Brain microvascular endothelial cell (primary cell): ENCODE measurements around the gene FOXC1.

Experiments used
- DNase-seq: peaks from one replicate; pipeline ENCODE4 v3.0.0-alpha.2; 2020
- H3K27ac ChIP-seq: fragments of 250-450 bp; sonication (Bioruptor Pico); 2 replicates; pipeline ENCODE4 v1.5.1; 2020; ENCODE audit warnings: mild to moderate bottlenecking, moderate library complexity
- H3K27me3 ChIP-seq: fragments of 250-450 bp; sonication (Bioruptor Pico); replicated peaks from 2 replicates; pipeline ENCODE4 v1.5.1; 2020; ENCODE audit warnings: mild to moderate bottlenecking
- H3K36me3 ChIP-seq: fragments of 250-450 bp; sonication (Bioruptor Pico); replicated peaks from 2 replicates; pipeline ENCODE4 v1.5.1; 2020; ENCODE audit warnings: mild to moderate bottlenecking
- H3K4me3 ChIP-seq: 2 replicates; pipeline ENCODE4 v1.5.1; 2011; ENCODE audit warnings: low read depth, mild to moderate bottlenecking, control low read depth, low read length, moderate library complexity
- CTCF ChIP-seq: IDR thresholded peaks from 2 replicates; pipeline ENCODE4 v1.5.1; 2011; ENCODE audit warnings: low read depth, mild to moderate bottlenecking, moderate library complexity, low read length, control low read depth, inconsistent platforms; ENCODE audit errors: missing control alignments
- in situ Hi-C: cut with HindIII; loops from 2 replicates; pipeline ENCODE4 v1.10.0; 2017; ENCODE audit warnings: low sequenced_read_pairs, low pct_ligation_motif_present

Gene FOXC1

GRCh38 chr6:1601158-1602048 is 8.3 kb upstream of the FOXC1 start:
- H3K27ac ChIP-seq = no peak overlapping the region
- no peak for TF ChIP-seq CTCF
- H3K27me3 ChIP-seq = peaks cover 33% of the 10 kb centered on the region
- no peak overlapping the region for H3K4me3 ChIP-seq
- no peaks in the 10 kb centered on the region for H3K36me3 ChIP-seq
- in situ Hi-C loops = loop anchor here (25.0 kb wide), 2 partner anchors 511 to 761 kb away; no protein-coding TSS in a partner anchor
- DNase-seq = no peak

GRCh38 chr6:1602049-1602713 is 7.5 kb upstream of the FOXC1 start:
- Histone ChIP-seq H3K27me3 (peaks cover 40% of the 10 kb centered on the region), H3K27ac (no peak overlapping the region), H3K4me3 (no peak overlapping the region), H3K36me3 (no peaks in the 10 kb centered on the region)
- in situ Hi-C loops = loop anchor here (25.0 kb wide), 2 partner anchors 510 to 760 kb away; no protein-coding TSS in a partner anchor
- no peak for TF ChIP-seq CTCF
- no peak for DNase-seq

GRCh38 chr6:1603708-1604107 is 6.0 kb upstream of the FOXC1 start:
- in situ Hi-C loops = loop anchor here (25.0 kb wide), 2 partner anchors 509 to 759 kb away; no protein-coding TSS in a partner anchor
- no peak for DNase-seq
- H3K36me3 ChIP-seq = no peaks in the 10 kb centered on the region
- no peak overlapping the region for H3K4me3 ChIP-seq
- H3K27ac ChIP-seq = no peak overlapping the region
- peaks cover 56% of the 10 kb centered on the region for H3K27me3 ChIP-seq
- no peak for TF ChIP-seq CTCF

GRCh38 chr6:1604158-1605003 is 5.3 kb upstream of the FOXC1 start:
- H3K4me3 ChIP-seq = peak overlapping the region; percentile 29
- in situ Hi-C loops = loop anchor here (25.0 kb wide), 2 partner anchors 508 to 758 kb away; no protein-coding TSS in a partner anchor
- H3K27ac ChIP-seq = no peak overlapping the region
- DNase-seq = no peak
- no peaks in the 10 kb centered on the region for H3K36me3 ChIP-seq
- H3K27me3 ChIP-seq = peaks cover 60% of the 10 kb centered on the region
- TF ChIP-seq CTCF = peak; percentile 61

GRCh38 chr6:1605004-1605892 is 4.5 kb upstream of the FOXC1 start:
- Histone ChIP-seq H3K4me3 (no peak overlapping the region), H3K27me3 (peaks cover 60% of the 10 kb centered on the region)
- in situ Hi-C loops = loop anchor here (25.0 kb wide), 2 partner anchors 507 to 757 kb away; no protein-coding TSS in a partner anchor

More at GRCh38 chr6:1605004-1605892, 4.5 kb upstream of the FOXC1 start:
- Histone ChIP-seq H3K36me3 (no peaks in the 10 kb centered on the region), H3K27ac (no peak overlapping the region)
- DNase-seq = no peak
- no peak for TF ChIP-seq CTCF
